ENCODE measurements around the gene PLSCR2. TPM values are rescaled to one million over a fixed set of nuclear protein-coding genes. Genes with fewer than 3 reads are reported as not detected.

The PLSCR2 gene
- total and polyA plus RNA-seq, 9 of the 15 experiments (the other 6 are each of a cell fraction or from before 2014, with no cell fraction given), result 0.07 to 0.49 (median 0.25) TPM; not detected in 4

DNA sequence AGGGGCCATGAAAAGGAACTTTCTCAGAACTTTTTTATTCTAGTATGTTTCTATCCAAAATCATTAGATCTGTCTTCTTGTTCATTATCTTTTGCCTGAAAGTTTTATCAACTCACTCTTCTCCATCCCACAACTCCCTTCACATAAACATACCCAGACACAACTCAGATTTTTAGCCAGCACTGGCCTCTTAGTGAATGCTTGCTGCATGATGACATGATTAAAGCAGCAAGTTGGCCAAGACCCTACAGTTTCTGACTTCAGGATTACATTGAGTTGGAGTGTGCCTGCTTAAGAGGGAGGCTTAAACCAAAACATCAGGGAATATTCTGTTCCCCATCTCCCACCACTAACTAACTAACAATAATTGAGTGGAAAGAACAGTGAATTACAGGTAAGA, 38.1 kb downstream of the PLSCR2 start:
- POLR2A ChIA-PET, result no interaction called here
- TF ChIP-seq PYGO2 (tag; IDR thresholded peaks at IDR 0.05) (no peak), ZNF184 (CRISPR knock-in tag; IDR thresholded peaks at IDR 0.05) (no peak), NFATC3 (IDR thresholded peaks at IDR 0.05) (no peak), SLC30A9 (CRISPR knock-in tag; IDR thresholded peaks at IDR 0.05) (no peak), POLR2AphosphoS2 (IDR thresholded peaks at IDR 0.05; ENCODE audit: low read length) (no peak), ZNF785 (CRISPR knock-in tag; IDR thresholded peaks at IDR 0.05) (no peak), IFI16 (CRISPR knock-in tag; IDR thresholded peaks at IDR 0.05) (no peak), ILK (tag; IDR thresholded peaks at IDR 0.05; ENCODE audit: borderline replicate concordance, low read depth) (no peak), ZEB2 (IDR thresholded peaks at IDR 0.05) (no peak), KDM1A (IDR thresholded peaks at IDR 0.05) (no peak), NR1H2 (CRISPR knock-in tag; IDR thresholded peaks at IDR 0.05) (no peak), SOX6 (IDR thresholded peaks at IDR 0.05) (no peak), SETDB1 (IDR thresholded peaks at IDR 0.05; ENCODE audit: low read length) (no peak), CTBP1 (IDR thresholded peaks at IDR 0.05; ENCODE audit: borderline replicate concordance) (no peak), NFE2L1 (tag; IDR thresholded peaks at IDR 0.05; ENCODE audit: borderline replicate concordance, low read depth) (no peak), ZNF316 (IDR thresholded peaks at IDR 0.05) (no peak), THRAP3 (IDR thresholded peaks at IDR 0.05; ENCODE audit: borderline replicate concordance) (no peak), ZNF165 (CRISPR knock-in tag; IDR thresholded peaks at IDR 0.05; ENCODE audit: borderline replicate concordance) (no peak), NEUROD1 (IDR thresholded peaks at IDR 0.05; ENCODE audit: borderline replicate concordance, low read depth, low read length, partially characterized antibody) (no peak)
- TF ChIP-seq, protein P1, sequence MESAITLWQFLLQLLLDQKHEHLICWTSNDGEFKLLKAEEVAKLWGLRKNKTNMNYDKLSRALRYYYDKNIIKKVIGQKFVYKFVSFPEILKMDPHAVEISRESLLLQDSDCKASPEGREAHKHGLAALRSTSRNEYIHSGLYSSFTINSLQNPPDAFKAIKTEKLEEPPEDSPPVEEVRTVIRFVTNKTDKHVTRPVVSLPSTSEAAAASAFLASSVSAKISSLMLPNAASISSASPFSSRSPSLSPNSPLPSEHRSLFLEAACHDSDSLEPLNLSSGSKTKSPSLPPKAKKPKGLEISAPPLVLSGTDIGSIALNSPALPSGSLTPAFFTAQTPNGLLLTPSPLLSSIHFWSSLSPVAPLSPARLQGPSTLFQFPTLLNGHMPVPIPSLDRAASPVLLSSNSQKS (CRISPR knock-in tag; IDR thresholded peaks at IDR 0.05), result no peak
- H3K4me2 ChIP-seq (ENCODE audit: insufficient read depth, low read length), result no peak overlapping the region

More for the DNA sequence above, 38.1 kb downstream of the PLSCR2 start:
- CTCF ChIA-PET (ENCODE audit: low intra/inter-chr PET ratio), result no interaction called here
- intact Hi-C loops (cut with micrococcal nuclease) (no loop called here), in situ Hi-C loops (cut with MboI) (no loop called here)
- Histone ChIP-seq H2AFZ (ENCODE audit: low read depth, low read length) (no peak overlapping the region), H3K4me1 (replicated peaks in 1 of 2; ENCODE audit: control insufficient read depth in 2 of 2, insufficient read depth in 2 of 2, low read length in 2 of 2) (no peaks in the 10 kb centered on the region), H3K9me3 (replicated peaks; ENCODE audit: control insufficient read depth, insufficient read depth, low read depth, low read length) (no peaks in the 10 kb centered on the region), H3K9me1 (ENCODE audit: control insufficient read depth, insufficient read depth, low read length) (no peaks in the 10 kb centered on the region), H3K79me2 (ENCODE audit: control insufficient read depth, insufficient read depth, low read length) (no peaks in the 10 kb centered on the region), H3K27ac (ENCODE audit: extremely low read depth, low read depth, low read length) (no peak overlapping the region), H3K27me3 (ENCODE audit: control insufficient read depth in 2 of 2, insufficient read depth in 2 of 2, low read length in 2 of 2) (no peaks in the 10 kb centered on the region), H3K36me3 (ENCODE audit: control insufficient read depth, insufficient read depth, low read length) (no peaks in the 10 kb centered on the region), H4K20me1 (replicated peaks; ENCODE audit: control insufficient read depth, insufficient read depth, low read length) (no peaks in the 10 kb centered on the region), H3K4me3 (no peak overlapping the region), H3K9ac (ENCODE audit: insufficient read depth in 1 of 2, low read depth in 2 of 2, low read length in 2 of 2) (no peak overlapping the region)
- FAIRE-seq (no peak), ATAC-seq (no peak), DNase-seq (ENCODE audit: extremely low read depth in 1 of 4, low spot score in 3 of 4) (no peak)
- no TSS peak for BruUV-seq (replicated peaks)
